ENCODE measurements around the gene SRMS.

Gene SRMS

DNA sequence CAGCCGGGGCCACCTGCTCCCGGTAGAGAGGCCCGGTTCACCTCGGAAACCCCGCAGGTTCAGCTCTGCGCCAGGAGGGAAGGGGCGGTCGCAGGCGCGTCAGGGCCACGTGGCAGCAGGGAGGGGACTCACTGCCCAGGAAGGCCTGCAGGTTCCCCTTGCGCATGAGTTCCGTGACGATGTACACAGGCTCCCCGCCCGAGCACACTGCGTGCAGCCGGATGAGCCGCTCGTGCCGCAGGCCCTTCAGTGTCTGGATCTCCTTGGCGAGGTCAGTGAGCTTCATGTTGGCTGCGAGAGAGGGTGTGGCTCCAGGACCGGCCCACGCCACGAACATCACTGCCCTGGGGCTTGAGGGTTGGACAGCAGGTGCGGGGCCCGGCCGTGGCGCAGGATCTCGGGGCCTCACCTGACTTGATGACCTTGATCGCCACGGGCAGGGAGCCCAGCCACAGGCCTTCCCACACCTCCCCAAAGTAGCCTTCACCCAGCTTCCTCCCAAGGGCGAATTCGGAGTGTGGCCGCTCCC, 5.5 kb downstream of the SRMS start:
- in situ Hi-C loops (cut with HindIII; ENCODE audit: low pct_unique_long_range_greater_than_20kb, low sequenced_read_pairs): no loop called here
- DNase-seq (ENCODE audit: low read depth in 1 of 2, low spot score in 1 of 2): no peak
- TF ChIP-seq JUND (IDR thresholded peaks at IDR 0.05; ENCODE audit: low read depth): no peak

DNA sequence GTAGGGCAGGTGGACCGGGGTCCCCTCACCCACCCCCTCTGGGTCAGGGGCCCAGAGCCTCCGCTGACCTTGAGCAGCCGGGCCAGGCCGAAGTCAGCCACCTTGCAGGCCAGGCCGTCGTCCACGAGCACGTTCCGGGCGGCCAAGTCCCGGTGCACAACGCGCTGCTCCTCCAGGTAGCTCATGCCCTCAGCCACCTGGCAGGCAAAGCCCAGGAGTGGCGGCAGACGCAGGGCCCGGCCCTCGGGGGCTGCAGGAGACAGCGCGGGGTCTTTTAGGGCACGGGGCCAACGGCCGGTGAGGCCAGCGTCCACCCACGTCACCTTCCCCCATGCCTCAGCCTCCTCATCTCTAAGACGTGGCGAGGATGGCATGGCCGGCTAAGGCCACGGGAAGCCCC, 6.2 kb downstream of the SRMS start:
- no peak for TF ChIP-seq JUND (IDR thresholded peaks at IDR 0.05; ENCODE audit: low read depth)
- DNase-seq (ENCODE audit: low read depth in 1 of 2, low spot score in 1 of 2): no peak
- in situ Hi-C loops (cut with HindIII; ENCODE audit: low pct_unique_long_range_greater_than_20kb, low sequenced_read_pairs): no loop called here

DNA sequence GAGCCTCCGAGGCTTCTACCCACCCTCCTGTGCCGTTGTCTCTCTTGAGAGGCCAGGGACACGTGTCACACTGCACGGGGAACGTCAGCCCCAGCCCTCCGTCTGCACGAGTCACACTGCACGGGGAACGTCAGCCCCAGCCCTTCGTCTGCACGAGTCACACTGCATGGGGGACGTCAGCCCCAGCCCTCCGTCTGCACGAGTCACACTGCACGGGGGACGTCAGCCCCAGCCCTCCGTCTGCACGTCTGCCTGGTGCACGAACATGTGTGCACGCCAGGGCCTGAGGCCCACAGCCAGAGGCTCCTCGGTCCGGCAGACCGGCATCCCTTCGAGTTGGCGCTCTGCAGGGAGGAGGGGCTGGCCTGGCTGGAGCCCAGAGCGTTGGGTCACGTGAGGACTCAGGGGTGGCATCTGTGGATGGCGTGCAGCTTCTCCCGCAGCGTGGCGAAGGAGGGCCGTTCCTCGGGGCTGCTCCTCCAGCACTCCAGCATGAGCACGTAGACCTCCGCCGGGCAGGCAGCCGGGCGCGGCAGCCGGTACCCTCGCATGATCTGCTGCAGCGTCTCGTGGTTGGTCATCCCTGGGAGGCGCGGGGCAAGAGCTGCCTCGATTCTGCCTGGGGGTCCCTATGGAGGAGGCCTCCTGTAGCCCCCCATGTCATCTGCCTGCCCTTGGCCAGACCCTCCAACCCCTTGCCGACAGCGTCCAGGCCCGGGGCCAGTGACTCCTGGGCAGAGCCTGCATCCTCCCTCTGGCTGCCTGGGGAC, 6.9 kb downstream of the SRMS start:
- TF ChIP-seq JUND (IDR thresholded peaks at IDR 0.05; ENCODE audit: low read depth): no peak
- DNase-seq (ENCODE audit: low read depth in 1 of 2, low spot score in 1 of 2): no peak
- in situ Hi-C loops (cut with HindIII; ENCODE audit: low pct_unique_long_range_greater_than_20kb, low sequenced_read_pairs): no loop called here

DNA sequence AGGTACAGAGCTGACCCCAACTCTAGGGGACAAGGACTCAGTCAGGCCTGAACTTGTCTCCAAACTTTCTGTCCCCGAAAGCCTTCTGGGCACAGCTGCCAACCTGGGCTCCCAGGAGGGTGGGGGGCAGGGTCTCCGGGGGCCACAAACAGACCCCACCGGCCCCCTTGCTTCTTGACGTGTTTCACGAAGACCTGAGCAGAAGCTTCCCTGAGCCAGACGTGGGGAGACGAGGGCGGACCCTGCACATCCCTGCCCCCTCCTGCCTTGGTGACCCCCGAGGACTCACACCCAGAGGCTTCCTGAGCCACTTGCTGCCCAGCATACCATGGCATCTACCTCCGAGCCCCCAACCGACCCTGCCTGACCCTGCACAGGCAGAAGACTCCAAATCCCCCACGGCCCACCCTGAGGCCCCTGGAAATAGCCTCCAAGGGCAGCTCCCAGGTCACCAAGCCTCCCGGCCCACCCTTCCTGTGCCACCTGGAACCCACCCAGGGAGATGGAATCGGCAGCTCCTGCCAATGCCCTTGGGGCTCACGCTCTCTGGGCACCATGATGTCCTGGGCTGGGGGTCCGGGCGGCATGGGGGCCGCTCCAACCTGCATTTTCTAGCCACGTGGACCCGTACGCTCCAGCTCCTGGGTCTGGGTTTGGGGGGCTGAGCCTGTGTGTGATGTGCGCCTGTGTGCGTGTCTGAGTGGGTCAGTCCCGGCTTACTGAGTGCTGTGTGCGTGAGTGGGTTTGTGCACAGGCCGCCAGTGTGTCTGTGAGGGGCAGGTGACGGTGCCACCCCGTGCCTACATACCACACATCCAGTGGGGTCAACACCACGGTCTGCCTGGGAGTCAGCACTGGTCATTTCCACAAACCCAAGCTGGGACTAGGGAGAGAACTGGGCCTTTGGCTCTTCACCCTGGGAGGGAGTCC, 7.8 kb downstream of the SRMS start:
- in situ Hi-C loops (cut with HindIII; ENCODE audit: low pct_unique_long_range_greater_than_20kb, low sequenced_read_pairs): no loop called here
- no peak for TF ChIP-seq JUND (IDR thresholded peaks at IDR 0.05; ENCODE audit: low read depth)
- DNase-seq (ENCODE audit: low read depth in 1 of 2, low spot score in 1 of 2): no peak

DNA sequence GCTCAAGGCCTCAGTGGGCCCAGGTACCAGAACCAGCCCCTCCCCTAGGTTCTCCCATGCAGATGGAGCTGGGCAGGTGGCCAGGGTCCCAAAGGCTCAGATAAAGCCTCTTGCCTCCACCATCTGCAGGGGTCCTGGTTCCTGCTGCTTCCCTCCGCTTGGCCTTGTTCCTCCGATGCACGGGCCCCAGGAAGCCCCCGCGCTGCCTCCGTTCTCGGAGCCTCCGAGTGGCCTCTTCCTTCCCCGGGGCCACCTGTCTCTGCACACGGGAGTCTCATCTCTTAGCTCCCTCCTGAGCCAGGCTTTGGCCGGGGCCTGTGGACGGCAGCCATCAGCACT, 8.5 kb downstream of the SRMS start:
- TF ChIP-seq JUND (IDR thresholded peaks at IDR 0.05; ENCODE audit: low read depth): no peak
- DNase-seq (ENCODE audit: low read depth in 1 of 2, low spot score in 1 of 2): no peak
- in situ Hi-C loops (cut with HindIII; ENCODE audit: low pct_unique_long_range_greater_than_20kb, low sequenced_read_pairs): no loop called here

DNA sequence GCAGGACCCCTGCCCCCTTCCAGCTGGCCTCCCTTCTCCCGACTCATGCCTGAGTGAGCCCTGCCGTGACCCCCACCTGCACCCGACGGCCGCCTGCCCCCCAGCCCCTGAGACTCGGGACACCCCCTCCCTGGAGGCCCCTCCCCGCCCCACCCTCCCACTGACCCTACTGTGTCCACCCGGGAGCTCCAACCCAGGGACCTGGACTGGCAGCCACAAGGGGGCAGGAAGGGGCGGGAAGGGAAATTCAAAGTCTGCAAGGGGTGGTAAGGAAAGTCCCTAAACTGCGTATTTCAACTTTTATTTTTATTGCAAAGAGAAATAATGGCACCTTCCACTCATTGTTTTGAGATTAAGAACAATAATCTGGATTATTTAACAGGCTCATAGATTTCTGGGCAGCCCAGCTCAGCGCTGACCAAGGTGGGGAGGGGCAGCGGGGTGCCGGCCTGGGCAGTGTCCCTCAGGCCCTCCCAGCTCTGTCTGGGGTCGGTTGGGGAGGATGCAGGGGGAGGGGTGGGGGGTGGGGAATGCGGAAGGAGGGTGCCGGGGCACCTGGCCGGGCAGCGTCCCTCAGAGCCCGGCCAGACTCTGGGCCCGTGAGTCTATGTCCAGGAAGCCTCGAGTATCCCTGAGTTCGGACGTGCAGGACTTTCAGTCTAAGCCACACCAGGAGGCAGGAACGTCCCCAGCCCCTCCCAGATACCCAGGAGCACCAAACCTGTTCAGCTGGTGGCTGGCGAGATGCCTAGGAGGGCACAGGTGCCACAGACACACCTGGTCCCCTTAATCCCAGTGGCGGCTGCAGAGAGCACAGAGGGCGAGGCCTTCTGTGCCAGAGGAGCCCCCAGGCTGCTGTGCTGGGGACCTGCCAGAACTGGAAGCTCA, 9.1 kb downstream of the SRMS start:
- no peak for TF ChIP-seq JUND (IDR thresholded peaks at IDR 0.05; ENCODE audit: low read depth)
- in situ Hi-C loops (cut with HindIII; ENCODE audit: low pct_unique_long_range_greater_than_20kb, low sequenced_read_pairs): no loop called here
- peak; percentile 97 to 98 for DNase-seq (ENCODE audit: low read depth in 1 of 2, low spot score in 1 of 2)

DNA sequence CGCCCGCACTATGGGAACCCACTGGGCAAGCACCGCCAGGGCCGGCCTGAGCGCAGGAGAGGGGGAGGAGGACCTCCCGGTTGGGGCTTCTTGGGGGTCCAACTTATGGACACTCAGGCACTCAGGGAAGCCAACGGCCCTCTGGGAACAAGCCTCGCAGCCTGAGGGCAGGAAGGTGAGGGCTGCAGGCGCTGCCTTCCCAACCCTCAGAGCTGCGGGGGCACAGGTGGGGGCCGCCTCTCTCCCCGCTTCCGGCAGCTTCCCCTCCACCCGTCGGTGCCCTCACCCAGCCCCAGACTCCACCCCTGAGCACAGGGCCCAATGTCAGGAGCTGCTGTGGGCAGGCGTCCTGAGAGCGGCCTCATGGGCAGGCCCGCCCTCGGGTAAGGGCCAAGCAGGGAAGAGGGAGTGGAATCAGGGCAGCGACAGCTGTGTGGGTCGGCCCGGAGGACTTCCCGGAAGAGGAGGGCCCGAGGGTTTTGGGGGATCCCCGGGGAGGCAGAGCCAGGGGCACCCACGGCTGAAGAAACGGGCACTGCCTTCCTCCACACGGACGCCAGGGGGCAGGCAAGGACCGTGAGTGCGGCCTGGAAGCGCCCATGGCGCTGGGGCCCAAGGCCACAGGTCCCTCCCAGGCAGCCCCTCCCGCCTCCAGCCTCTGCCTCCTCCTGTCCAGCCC, 9.9 kb downstream of the SRMS start:
- TF ChIP-seq JUND (IDR thresholded peaks at IDR 0.05; ENCODE audit: low read depth): no peak
- DNase-seq (ENCODE audit: low read depth in 1 of 2, low spot score in 1 of 2): peak; percentile 99 to 100
- in situ Hi-C loops (cut with HindIII; ENCODE audit: low pct_unique_long_range_greater_than_20kb, low sequenced_read_pairs): no loop called here

DNA sequence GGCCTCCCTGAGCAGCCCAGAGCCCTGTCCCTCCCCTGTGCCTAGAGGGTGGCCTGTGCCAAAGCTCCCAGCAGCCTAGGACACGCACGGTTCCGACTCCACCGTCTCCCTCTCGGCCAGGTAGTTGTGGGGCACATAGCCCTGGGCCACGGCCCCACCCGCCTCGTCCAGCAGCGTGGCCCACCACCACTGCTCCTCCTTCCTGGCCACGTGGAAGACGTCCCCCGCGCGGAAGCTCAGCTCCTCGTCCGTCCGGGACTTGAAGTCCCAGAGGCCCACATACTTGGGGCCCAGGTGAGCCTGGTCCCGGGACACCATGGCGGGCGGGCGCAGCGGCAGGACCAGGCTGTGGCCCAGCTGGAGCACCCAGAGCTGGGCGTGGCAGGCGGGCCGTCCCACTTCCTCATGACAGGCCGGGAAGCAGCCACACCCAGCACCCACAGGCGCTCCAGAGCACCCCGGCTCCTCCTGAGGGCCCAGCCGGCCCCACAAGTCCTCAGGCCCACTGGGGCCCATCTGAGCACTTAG, 10.5 kb downstream of the SRMS start, which contains the start of gene PTK6:
Gene PTK6 (minus strand): TSS at position 380 of the 528 bp plus-strand sequence. CDS start 62 bp downstream, at position 318.
- DNase-seq (ENCODE audit: low read depth in 1 of 2, low spot score in 1 of 2): peak; percentile 88 to 98
- in situ Hi-C loops (cut with HindIII; ENCODE audit: low pct_unique_long_range_greater_than_20kb, low sequenced_read_pairs): no loop called here
- no peak for TF ChIP-seq JUND (IDR thresholded peaks at IDR 0.05; ENCODE audit: low read depth)

DNA sequence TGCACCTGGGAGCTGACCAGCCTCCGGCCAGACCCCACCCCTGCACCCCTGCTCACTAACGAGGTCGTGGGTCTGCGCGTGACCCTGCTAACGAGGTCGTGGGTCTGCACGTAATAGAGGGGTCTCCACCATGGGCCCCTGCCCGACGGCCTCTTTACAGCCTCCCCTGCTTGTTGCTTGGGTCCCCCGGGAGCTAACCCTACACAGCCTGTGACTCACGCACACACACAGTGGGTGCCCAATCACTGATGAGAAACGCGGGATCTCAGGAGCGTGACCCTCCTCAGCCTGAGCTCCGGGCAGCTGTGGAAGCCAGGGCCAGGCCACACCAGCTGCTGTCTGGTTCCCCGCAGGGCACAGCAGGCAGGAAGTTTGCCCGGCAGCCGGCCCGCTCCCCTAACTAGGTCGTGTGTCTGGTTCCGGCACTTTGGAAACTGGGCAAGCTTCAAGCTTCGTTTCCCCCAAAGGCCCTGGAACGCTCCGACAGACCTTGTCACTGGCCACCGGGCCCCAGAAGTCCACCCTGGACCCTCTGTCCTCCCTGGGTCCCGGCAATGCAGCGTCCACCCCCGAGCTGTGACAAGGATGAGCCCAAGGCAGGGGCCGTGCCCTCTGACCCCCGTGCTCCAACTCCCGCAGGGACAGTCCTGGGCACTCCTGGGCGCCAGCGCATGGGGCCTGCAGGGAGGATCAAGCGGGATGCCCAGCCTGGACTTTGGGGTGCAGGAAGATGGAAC, 11.1 kb downstream of the SRMS start:
- in situ Hi-C loops (cut with HindIII; ENCODE audit: low pct_unique_long_range_greater_than_20kb, low sequenced_read_pairs): no loop called here
- TF ChIP-seq JUND (IDR thresholded peaks at IDR 0.05; ENCODE audit: low read depth): no peak
- peak; percentile 86 to 88 for DNase-seq (ENCODE audit: low read depth in 1 of 2, low spot score in 1 of 2)

DNA sequence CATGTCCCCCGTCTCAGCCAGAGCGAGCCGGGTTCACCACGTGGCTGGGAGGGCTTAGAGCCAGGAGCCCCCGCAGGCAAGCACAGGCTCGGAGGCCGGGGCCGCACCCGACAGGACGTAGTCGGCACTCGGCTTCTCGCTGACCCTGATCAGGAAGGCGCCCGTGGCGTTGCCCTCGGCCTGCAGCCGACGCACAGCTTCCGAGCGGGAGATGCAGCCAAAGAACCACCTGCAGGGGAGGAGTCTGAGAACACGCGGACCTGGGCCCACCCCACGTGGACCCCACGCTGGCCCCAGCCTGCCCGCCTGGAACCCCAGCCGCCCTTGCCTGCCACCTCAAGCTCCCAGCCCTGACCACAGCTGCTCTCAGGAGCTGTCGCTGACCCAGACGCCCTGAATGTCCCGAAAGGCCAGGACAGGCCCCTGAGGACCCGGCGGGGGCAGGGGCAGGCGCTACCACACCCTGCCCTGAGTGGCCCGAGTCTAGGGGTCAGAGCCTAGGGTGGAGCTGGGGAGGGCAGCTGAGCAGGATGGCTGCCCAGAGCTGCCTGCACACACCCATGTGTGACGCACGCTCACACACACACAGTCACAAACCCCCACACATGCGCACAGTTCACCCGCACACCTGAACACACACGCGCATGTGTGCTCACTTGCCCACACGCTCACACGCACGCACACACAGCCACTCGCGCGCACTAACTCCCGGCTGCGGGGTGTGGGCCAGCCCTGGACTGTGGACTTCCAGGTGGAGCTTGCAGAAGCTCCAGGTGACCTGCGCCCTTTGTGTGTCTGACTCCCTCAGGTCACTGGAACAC, 12.5 kb downstream of the SRMS start:
- no peak for DNase-seq (ENCODE audit: low read depth in 1 of 2, low spot score in 1 of 2)
- in situ Hi-C loops (cut with HindIII; ENCODE audit: low pct_unique_long_range_greater_than_20kb, low sequenced_read_pairs): no loop called here
- no peak for TF ChIP-seq JUND (IDR thresholded peaks at IDR 0.05; ENCODE audit: low read depth)

Measured in T47D (cell line).